ENCODE results near the gene ASNSD1. TPM values are rescaled to one million over a fixed set of nuclear protein-coding genes. Genes with fewer than 3 reads are reported as not detected.

The ASNSD1 gene
- total and polyA plus RNA-seq, 2 of the 13 experiments (the other 11 are each of a cell fraction or from before 2014, with no cell fraction given) = 35.1 to 96.6 TPM

GRCh38 chr2:189639007-189639609, 22.2 kb upstream of the ASNSD1 start:
- H3K4me1 ChIP-seq (ENCODE audit: insufficient read depth, low read length) = no peaks in the 10 kb centered on the region
- no peaks in the 10 kb centered on the region for H3K9me3 ChIP-seq (ENCODE audit: low read length)
- no peak overlapping the region for H3K4me3 ChIP-seq (replicated peaks in 1 of 3; ENCODE audit: insufficient read depth in 1 of 3, low read depth in 2 of 3, low read length in 3 of 3)
- TF ChIP-seq MEIS1 (CRISPR knock-in tag; IDR thresholded peaks at IDR 0.05; ENCODE audit: borderline replicate concordance) (no peak), SIX1 (CRISPR knock-in tag; IDR thresholded peaks at IDR 0.05; ENCODE audit: borderline replicate concordance) (no peak), ZNF713 (CRISPR knock-in tag; IDR thresholded peaks at IDR 0.05) (no peak), CBX2 (IDR thresholded peaks at IDR 0.05; ENCODE audit: low read depth, low read length) (no peak), CBX2 (CRISPR knock-in tag; IDR thresholded peaks at IDR 0.05; ENCODE audit: low read depth) (no peak), BATF2 (CRISPR knock-in tag; IDR thresholded peaks at IDR 0.05) (no peak), SUZ12 (IDR thresholded peaks at IDR 0.05; ENCODE audit: low read depth, low read length) (no peak), CENPX (CRISPR knock-in tag; IDR thresholded peaks at IDR 0.05) (no peak), ZNF275 (CRISPR knock-in tag; IDR thresholded peaks at IDR 0.05; ENCODE audit: borderline replicate concordance) (no peak), ZNF556 (CRISPR knock-in tag; IDR thresholded peaks at IDR 0.05; ENCODE audit: borderline replicate concordance) (no peak), ZNF160 (CRISPR knock-in tag; IDR thresholded peaks at IDR 0.05) (no peak), KLF6 (CRISPR knock-in tag; IDR thresholded peaks at IDR 0.05) (no peak), TRIM22 (IDR thresholded peaks at IDR 0.05) (no peak), ZFP41 (CRISPR knock-in tag; IDR thresholded peaks at IDR 0.05; ENCODE audit: borderline replicate concordance) (no peak)
- CTCF ChIA-PET (ENCODE audit: low intra/inter-chr PET ratio, low total read pairs) = no interaction called here
- ATAC-seq = no peak
- no peaks in the 10 kb centered on the region for H3K36me3 ChIP-seq (replicated peaks in 1 of 2; ENCODE audit: control insufficient read depth in 1 of 2, insufficient read depth in 2 of 2, low read length in 2 of 2)
- no peaks in the 10 kb centered on the region for H4K20me1 ChIP-seq (ENCODE audit: insufficient read depth, low read length)
- FAIRE-seq = no peak
- no peak for DNase-seq (ENCODE audit: low spot score)
- no peak overlapping the region for H2AFZ ChIP-seq (ENCODE audit: low read length)
- intact Hi-C loops (cut with micrococcal nuclease; ENCODE audit: unreplicated experiment) (no loop called here), in situ Hi-C loops (cut with HindIII; ENCODE audit: extremely low pct_ligation_motif_present, low pct_unique_long_range_greater_than_20kb) (no loop called here)
- POLR2A ChIA-PET = no interaction called here
- no peak overlapping the region for H3K4me2 ChIP-seq (ENCODE audit: low read depth, low read length)
- 15% methylated on average over 3 of the region's 3 CpGs for WGBS (ENCODE audit: low lambda C conversion rate)
- no peaks in the 10 kb centered on the region for H3K27me3 ChIP-seq (ENCODE audit: control insufficient read depth in 1 of 2, insufficient read depth in 2 of 2, low read length in 2 of 2)
- no peak overlapping the region for H3K27ac ChIP-seq (ENCODE audit: extremely low read length, insufficient read depth, low read length)
- no peak overlapping the region for H3K9ac ChIP-seq (ENCODE audit: insufficient read depth, low read depth, low read length)
- no TSS peak for BruUV-seq (replicated peaks)
- H3K79me2 ChIP-seq (ENCODE audit: insufficient read depth, low read length) = no peaks in the 10 kb centered on the region

Measured in HepG2 (cell line).